GM19397 (cell line): Measurements from ENCODE around the gene CDS2.

ENCODE experiments used
- ATAC-seq: cut with Tn5 transposase; IDR thresholded peaks from one replicate; pipeline ENCODE4 v1.9.1; 2021; ENCODE audit warnings: mild to moderate bottlenecking, moderate library complexity; ENCODE audit not compliant: unreplicated experiment

The CDS2 gene

DNA sequence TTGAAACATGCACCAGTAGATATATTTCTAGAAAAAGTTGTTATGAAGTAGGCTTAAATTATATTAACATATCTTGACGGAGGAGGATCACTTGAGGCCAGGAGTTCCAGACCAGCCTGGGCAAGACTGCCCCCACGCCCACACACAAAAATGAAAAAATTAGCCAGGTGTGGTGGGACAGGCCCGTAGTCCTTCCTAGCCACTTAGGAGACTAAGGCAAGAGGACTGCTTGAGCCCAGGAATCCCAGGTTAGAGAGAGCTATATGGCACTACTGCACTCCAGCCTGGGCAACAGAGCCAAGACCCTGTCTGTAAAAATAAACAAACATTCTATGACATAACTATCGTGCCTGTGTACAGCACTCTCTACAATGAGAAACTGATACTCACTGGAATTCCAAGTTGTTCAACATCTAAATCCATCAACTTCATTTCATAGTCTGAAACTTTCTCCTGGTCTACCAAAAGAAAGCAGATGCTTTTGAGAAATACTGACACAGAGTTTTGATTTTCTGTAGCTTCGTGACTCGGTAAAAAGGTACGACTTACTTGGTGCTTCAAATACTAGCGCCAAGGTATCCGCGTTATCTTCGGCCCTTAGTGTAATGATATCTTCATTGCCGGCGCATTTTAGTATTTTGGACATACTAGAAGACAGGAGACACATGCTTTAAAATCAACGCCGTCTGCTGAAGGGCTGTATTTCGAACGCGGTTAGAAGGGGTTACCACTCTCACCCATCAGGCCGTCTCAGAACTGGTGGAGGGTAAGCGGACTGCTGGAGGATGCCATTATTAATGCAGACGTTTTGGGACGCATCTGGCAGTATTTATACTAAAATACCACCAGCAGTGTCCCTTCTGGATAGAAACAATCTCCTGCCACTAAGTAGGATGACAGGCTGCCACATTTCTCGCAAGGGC lies 8.3 kb upstream of the CDS2 start:
- no peak for ATAC-seq

DNA sequence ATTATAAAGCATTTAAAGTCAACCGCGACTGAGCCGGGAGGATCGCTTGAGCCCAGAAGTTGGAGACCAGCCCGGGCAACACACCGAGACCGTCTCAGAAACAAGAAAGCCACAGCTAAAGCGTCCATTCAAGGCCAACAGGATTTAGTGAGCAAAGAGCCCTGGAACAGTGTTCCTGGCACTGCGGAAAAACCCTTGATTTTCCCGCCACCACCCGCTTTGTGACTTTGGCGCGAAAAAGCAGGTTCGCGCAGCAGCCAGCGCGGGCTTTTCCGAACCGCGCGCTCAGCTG lies 7.7 kb upstream of the CDS2 start:
- ATAC-seq: no peak

DNA sequence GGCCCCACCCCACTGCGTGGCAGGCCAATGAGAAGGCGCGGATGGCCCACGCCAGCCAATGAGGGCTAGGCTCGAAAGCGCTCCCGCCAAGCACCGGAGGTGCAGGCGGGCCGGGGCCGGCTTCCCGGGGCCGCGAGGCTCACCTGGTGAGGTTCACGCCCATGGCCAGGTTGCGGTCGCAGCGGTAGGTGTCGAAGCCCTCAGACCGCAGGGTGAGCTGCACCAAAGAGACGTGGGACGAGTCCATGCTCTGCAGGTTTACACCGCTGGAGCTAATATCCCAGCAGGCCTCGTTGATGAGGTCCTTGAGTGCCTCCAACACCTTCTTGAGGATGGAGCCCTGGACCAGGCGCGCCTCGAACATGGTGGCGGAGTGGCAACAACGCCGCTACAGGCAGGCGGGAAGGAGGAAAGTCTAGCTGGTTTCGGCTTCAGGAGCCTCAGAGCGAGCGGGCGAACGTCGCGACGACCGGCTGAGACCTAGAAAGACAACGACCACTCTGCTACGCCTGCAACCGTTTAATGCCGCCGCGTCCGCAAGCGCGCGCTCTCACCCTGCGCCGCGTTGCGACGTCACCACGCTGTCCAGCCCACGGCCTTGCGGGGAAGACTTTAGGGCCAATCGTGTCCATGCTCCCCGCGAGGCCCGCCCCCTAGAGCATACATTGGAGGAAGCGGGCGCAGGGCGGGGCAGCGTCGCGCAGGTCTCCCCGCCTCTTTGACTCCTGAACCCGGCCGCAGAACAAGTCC lies 7.2 kb upstream of the CDS2 start, which contains the start of gene PCNA:
Gene PCNA, minus strand, starts transcription at position 524 of the 750 bp plus-strand sequence. Its CDS starts 160 bp downstream, at position 364.
- peak; percentile 94 for ATAC-seq

- ATAC-seq: no peak
These were observed 6.7 kb upstream of the CDS2 start for GRCh38 chr20:5120185-5120476.

GRCh38 chr20:5122873-5123260 lies 3.9 kb upstream of the CDS2 start:
- no peak for ATAC-seq

DNA sequence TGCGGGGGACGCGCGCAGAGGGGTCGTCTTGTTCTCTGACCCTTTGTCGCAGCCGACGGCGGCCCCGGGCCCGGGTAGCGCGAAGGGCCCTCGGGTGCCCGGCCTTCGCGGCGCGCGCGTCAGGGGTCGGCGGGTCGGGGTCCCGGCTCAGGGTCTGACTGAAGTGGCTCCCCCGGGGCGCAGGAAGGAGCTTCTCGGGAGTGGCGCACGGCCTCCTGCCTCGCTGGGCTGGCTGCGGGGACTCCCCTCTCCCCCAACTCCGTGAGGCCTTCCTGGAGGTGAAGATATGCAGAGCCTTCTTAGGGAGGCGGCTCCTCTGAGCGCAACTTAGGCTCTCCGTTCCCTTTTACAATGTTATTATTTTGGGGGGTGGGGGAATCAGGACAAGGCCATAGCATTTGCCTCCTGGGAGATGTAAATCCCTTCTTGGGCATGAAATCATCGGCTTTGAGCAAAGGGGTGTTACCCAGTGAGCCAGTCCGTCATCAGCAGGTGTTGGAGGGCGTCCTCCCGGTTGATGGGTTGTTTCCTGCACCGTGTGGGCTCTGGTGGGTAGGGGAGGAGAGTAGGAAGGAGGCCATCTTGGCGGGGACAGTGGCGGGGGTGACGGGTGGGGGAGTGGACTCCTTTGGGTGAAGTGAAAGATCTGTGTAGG lies 523 bp downstream of the CDS2 start:
- ATAC-seq: peak; percentile 16

DNA sequence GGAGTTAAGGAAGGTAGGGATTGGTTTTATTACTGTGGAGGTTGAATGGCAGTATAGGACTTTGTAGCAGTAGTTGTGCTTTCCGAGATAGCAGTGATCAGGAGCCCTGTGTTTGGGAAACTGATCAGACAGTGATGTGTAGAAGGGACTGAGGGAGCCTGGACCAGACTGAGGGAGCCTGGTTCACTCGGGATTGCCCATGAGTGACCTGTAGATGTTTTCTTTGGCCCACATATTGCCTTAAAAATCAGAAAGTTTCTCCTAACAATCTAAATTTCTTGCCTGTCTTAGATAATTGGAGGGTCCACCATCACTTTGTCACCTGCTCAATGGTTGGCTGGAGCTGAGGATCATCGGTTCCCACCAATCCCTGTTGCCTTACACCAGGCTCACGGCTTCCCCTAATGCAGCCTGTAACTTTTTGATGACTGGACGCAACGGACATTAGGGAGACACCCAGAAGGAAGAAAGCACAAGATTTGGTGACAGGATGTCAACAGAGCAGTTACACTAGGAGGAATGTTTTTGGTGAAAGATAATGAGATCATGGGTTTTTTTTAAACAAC lies 1.1 kb downstream of the CDS2 start:
- no peak for ATAC-seq

DNA sequence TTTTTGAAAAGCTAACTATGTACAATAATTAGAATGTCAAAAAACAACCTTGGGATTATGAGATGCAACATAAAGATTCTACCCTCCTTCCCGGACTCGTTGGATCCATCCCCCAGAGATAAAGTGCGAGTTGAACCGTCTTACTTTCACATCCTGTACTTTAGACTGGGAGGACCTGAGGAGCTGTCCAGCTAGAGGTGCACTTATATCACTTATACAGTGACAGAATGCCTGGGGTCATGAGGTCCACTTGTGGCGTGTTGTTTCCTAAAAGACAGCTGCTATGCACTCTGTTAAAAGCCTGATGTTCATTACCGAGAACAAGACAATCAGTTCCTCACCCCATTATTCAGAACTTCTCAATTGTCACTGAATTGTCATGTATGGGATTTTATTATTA lies 2.1 kb downstream of the CDS2 start:
- ATAC-seq: no peak

- ATAC-seq: no peak
These were observed 4.7 kb downstream of the CDS2 start for GRCh38 chr20:5131502-5131901.

GRCh38 chr20:5133998-5134397 lies 7.2 kb downstream of the CDS2 start:
- ATAC-seq: no peak

- no peak for ATAC-seq
These were observed 8.7 kb downstream of the CDS2 start for GRCh38 chr20:5135363-5136012.

GRCh38 chr20:5136096-5136495 lies 9.3 kb downstream of the CDS2 start:
- no peak for ATAC-seq

DNA sequence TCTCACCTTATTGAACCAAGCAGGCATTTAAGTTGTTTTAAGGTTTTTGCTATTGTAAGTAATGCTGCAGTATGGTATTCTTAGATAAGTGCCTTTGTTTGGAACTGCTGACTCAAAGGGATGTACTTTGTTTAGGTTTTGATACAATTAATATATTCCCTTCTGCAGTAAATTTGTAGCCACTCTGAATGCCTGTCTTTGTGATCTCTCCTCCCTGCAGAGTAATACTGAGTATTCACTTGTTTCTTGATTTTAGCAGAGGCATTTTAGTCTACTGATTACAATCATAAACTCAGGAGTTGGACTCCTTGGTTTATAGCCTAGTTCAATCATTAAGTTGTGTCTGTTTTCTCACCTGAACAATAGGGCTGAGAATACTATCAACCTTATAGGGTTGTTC lies 13.4 kb downstream of the CDS2 start:
- ATAC-seq: no peak

GRCh38 chr20:5141615-5142014 lies 14.8 kb downstream of the CDS2 start:
- no peak for ATAC-seq

DNA sequence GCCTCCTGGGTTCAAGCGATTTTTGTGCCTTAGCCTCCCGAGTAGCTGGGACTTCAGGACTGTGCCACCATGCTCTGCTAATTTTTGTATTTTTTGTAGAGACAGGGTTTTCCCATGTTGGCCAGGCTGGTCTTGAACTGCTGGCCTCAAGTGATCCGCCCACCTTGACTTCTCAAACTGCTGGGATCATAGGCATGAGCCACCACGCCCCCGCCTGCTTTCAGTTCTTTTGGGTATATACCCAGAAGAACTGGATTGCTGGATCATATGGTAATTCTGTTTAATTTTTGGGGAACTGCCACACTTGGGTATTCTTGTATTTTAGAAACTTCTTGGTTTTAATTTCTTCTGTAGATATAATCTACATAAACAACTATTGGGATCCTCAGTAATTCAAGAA lies 17.0 kb downstream of the CDS2 start:
- no peak for ATAC-seq

GRCh38 chr20:5145365-5146098 lies 18.7 kb downstream of the CDS2 start:
- ATAC-seq: no peak

- ATAC-seq: no peak
These were observed 19.4 kb downstream of the CDS2 start for GRCh38 chr20:5146099-5146668.

DNA sequence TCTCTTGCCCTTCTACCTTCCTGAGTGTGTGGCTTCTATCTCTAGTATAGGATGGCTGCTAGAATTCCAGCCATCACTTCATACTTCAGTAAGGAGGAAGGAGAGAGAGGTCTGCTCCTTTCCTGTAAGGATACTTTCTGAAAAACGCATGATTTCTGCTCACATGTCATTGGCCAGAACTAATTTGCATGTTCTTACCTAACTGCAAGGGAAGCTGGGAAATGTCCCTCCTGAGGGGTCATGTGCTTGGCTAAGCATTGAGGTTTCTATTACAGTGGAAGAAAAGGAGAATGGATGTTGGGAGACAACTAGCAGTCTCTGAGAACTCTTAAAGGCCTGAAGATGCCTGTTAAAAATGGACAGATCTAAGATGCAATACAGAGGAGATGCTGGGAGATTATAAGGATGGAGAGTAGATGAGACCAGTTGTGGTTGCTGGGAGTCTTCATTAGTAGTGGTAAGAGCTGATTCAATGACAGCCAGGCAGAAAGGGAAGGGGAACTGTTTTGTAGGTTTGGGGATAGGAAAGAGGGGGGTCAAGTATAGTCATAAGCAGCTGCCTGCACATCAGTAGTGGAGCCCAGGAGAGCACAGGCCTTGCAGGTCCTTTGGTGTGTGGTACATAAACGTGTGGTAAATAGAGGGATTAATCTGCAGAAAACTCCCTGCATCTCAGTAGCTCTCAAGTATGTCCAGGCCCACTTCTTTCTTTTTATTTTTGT lies 20.2 kb downstream of the CDS2 start:
- no peak for ATAC-seq

DNA sequence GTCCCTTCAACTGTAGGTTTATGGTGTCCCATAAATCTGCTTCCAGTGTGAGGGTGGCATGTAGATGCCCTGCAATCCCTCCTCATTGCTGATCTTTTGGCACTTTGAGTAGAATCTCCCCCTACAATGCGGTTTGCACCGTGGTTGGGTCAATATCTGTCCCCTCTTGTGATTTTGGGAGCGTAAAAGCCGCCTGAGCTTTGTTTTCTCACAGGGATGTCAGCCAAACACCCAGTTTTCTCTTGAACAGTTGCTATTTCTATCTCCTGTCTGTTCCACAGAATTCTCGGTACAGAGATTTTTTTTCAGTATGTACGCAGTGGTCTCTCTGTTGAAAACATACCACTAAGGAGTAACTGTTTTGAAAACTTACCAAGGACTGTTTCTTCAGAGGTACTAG lies 21.8 kb downstream of the CDS2 start:
- ATAC-seq: no peak

- ATAC-seq: no peak
These were observed 23.1 kb downstream of the CDS2 start for GRCh38 chr20:5149892-5150225.
